Erythroblast (primary cell): ENCODE data around the gene RARA.

ENCODE experiments used
- GATA1 ChIP-seq: IDR thresholded peaks from 2 replicates; pipeline ENCODE4 v1.6.1; 2011; ENCODE audit warnings: low read depth, mild to moderate bottlenecking, control low read depth, low read length, moderate library complexity
- POLR2A ChIP-seq: IDR thresholded peaks from 2 replicates; pipeline ENCODE4 v1.6.1; 2011; ENCODE audit warnings: mild to moderate bottlenecking, low read length

DNA sequence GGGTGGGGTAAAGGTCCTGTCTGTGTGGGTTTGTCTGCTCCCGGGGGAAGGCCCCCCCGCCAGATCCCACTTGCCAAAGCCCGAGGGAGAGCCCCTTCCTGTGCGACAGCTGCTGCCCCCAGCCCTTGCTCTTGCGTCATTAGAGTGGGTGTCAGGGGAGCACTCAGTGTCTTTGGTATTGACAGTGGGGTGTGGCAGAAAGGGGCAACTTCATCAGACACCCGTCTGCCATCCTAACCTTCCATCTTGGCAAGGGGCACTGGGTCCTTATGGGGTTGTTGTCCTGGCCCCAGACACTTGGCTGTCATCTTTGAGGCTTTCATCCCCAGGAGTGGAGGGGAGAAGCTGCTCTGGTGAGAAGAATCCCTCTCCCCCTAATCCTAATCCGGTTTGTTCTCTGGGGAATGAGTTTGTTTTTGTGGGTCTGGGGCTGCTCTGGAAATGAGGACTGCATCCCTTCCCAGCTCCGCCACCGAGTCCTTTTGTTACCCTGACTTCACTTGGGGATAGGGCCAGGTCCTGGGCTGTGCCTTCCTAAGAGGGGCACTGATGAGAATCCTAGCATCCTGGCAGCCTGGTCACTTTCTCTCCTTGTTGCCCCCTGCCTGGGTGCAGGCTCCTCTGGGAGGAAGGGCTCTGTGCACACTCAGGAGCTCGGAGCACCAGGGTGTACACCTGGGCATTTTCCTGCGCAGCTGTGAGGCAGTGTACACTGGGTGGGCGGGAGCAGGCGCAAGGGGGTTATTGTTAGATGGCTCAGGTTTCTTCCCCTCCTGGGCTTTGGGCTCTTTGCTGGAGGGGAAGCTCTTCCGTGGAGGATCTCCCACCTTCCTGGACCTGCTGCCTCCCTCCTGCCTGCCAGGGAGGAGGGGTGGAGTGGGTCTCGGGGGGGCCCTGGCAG is 34.5 kb downstream of the RARA start:
- no peak for TF ChIP-seq POLR2A
- no peak for TF ChIP-seq GATA1
